ENCODE results near the gene FAM13A.

FAM13A gene

GRCh38 chr4:88812420-88812819 lies 244.6 kb downstream of the FAM13A start:
- Histone ChIP-seq H3K9me3 (ENCODE audit: insufficient read depth, low read length) (no peaks in the 10 kb centered on the region), H3K4me2 (ENCODE audit: low read depth, low read length, poor library complexity, severe bottlenecking) (no peak overlapping the region), H3K79me2 (ENCODE audit: insufficient read depth, low read length) (no peaks in the 10 kb centered on the region), H3K9me2 (replicated peaks; ENCODE audit: insufficient read depth, low read length) (no peaks in the 10 kb centered on the region), H3K4me3 (ENCODE audit: insufficient read depth, low read length, poor library complexity, severe bottlenecking) (no peak overlapping the region), H3F3A (ENCODE audit: insufficient read depth) (no peaks in the 10 kb centered on the region), H3K27ac (ENCODE audit: low read depth, low read length) (no peak overlapping the region), H3K36me3 (ENCODE audit: low read length) (no peaks in the 10 kb centered on the region), H2AFZ (ENCODE audit: low read depth, low read length, severe bottlenecking) (no peak overlapping the region), H4K20me1 (ENCODE audit: low read depth, low read length) (no peaks in the 10 kb centered on the region), H3K27me3 (ENCODE audit: low read length) (no peaks in the 10 kb centered on the region), H3K9ac (ENCODE audit: low read length) (no peak overlapping the region)
- TF ChIP-seq, protein P1, sequence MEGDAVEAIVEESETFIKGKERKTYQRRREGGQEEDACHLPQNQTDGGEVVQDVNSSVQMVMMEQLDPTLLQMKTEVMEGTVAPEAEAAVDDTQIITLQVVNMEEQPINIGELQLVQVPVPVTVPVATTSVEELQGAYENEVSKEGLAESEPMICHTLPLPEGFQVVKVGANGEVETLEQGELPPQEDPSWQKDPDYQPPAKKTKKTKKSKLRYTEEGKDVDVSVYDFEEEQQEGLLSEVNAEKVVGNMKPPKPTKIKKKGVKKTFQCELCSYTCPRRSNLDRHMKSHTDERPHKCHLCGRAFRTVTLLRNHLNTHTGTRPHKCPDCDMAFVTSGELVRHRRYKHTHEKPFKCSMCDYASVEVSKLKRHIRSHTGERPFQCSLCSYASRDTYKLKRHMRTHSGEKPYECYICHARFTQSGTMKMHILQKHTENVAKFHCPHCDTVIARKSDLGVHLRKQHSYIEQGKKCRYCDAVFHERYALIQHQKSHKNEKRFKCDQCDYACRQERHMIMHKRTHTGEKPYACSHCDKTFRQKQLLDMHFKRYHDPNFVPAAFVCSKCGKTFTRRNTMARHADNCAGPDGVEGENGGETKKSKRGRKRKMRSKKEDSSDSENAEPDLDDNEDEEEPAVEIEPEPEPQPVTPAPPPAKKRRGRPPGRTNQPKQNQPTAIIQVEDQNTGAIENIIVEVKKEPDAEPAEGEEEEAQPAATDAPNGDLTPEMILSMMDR (IDR thresholded peaks at IDR 0.05; ENCODE audit: insufficient read depth, low read length, poor library complexity, severe bottlenecking): no peak
- no peak for TF ChIP-seq EZH2phosphoT487 (conservative IDR thresholded peaks at IDR 0.05; ENCODE audit: low read length)

DNA sequence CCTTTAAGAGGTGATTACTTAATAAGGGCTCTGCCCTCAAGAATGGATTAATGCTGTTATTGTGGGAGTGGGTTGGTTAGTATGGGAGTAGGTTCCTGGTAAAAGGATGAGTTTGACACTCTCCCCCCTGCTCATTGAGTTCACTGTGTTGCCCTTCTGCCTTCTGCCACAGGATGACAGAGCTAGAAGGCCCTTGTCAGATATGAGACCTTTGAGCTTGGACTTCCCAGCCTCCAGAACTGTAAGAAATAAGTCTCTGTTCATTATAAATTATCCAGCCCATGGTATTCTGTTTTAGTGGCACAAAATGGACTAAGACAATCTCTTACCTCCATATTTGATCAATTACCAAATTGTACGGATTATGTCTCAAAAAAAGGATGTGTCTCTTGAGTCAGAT lies 245.1 kb downstream of the FAM13A start:
- no peak overlapping the region for H3K4me2 ChIP-seq (ENCODE audit: low read depth, low read length, poor library complexity, severe bottlenecking)
- no peaks in the 10 kb centered on the region for H3K79me2 ChIP-seq (ENCODE audit: insufficient read depth, low read length)
- H3K27ac ChIP-seq (ENCODE audit: low read depth, low read length): no peak overlapping the region
- no peak for TF ChIP-seq EZH2phosphoT487 (conservative IDR thresholded peaks at IDR 0.05; ENCODE audit: low read length)
- TF ChIP-seq, protein P1 (IDR thresholded peaks at IDR 0.05; ENCODE audit: insufficient read depth, low read length, poor library complexity, severe bottlenecking): no peak
- H4K20me1 ChIP-seq (ENCODE audit: low read depth, low read length): no peaks in the 10 kb centered on the region
- H3K9ac ChIP-seq (ENCODE audit: low read length): no peak overlapping the region
- H3K36me3 ChIP-seq (ENCODE audit: low read length): no peaks in the 10 kb centered on the region
- no peaks in the 10 kb centered on the region for H3K9me3 ChIP-seq (ENCODE audit: insufficient read depth, low read length)
- H3K4me3 ChIP-seq (ENCODE audit: insufficient read depth, low read length, poor library complexity, severe bottlenecking): no peak overlapping the region
- H3K9me2 ChIP-seq (replicated peaks; ENCODE audit: insufficient read depth, low read length): no peaks in the 10 kb centered on the region
- no peaks in the 10 kb centered on the region for H3F3A ChIP-seq (ENCODE audit: insufficient read depth)
- H3K27me3 ChIP-seq (ENCODE audit: low read length): no peaks in the 10 kb centered on the region
- H2AFZ ChIP-seq (ENCODE audit: low read depth, low read length, severe bottlenecking): no peak overlapping the region

- H3K79me2 ChIP-seq (ENCODE audit: insufficient read depth, low read length): no peaks in the 10 kb centered on the region
These were observed 246.7 kb downstream of the FAM13A start for GRCh38 chr4:88810325-88810724.

More at GRCh38 chr4:88810325-88810724, 246.7 kb downstream of the FAM13A start:
- Histone ChIP-seq H3K4me3 (ENCODE audit: insufficient read depth, low read length, poor library complexity, severe bottlenecking) (no peak overlapping the region), H3K9me2 (replicated peaks; ENCODE audit: insufficient read depth, low read length) (no peaks in the 10 kb centered on the region), H3F3A (ENCODE audit: insufficient read depth) (no peaks in the 10 kb centered on the region), H2AFZ (ENCODE audit: low read depth, low read length, severe bottlenecking) (no peak overlapping the region), H4K20me1 (ENCODE audit: low read depth, low read length) (no peaks in the 10 kb centered on the region), H3K9ac (ENCODE audit: low read length) (no peak overlapping the region), H3K27ac (ENCODE audit: low read depth, low read length) (no peak overlapping the region), H3K27me3 (ENCODE audit: low read length) (no peaks in the 10 kb centered on the region), H3K36me3 (ENCODE audit: low read length) (no peaks in the 10 kb centered on the region), H3K9me3 (ENCODE audit: insufficient read depth, low read length) (no peaks in the 10 kb centered on the region), H3K4me2 (ENCODE audit: low read depth, low read length, poor library complexity, severe bottlenecking) (no peak overlapping the region)
- TF ChIP-seq, protein P1 (IDR thresholded peaks at IDR 0.05; ENCODE audit: insufficient read depth, low read length, poor library complexity, severe bottlenecking): no peak
